Smooth muscle cell (in vitro differentiated cells): ENCODE results near the gene IRX5. TPM values are rescaled to one million over a fixed set of nuclear protein-coding genes. Genes with fewer than 3 reads are reported as not detected.

Source experiments
- DNase-seq: peaks from one replicate; lab custom pipeline; 2025; ENCODE audit not compliant: unreplicated experiment; lab: John Stamatoyannopoulos, UW
- H2AFZ ChIP-seq: fragments of 200-600 bp; sonication (generic); 2 replicates; pipeline ENCODE4 v1.6.0; 2016; ENCODE audit warnings: antibody characterized with exemption, low read depth, mild to moderate bottlenecking
- H3F3A ChIP-seq: fragments of 200-600 bp; sonication (generic); 2 replicates; pipeline ENCODE4 v1.6.0; 2017; ENCODE audit warnings: antibody characterized with exemption, low read depth
- H3K27ac ChIP-seq: fragments of 200-600 bp; sonication (generic); 2 replicates; pipeline ENCODE4 v1.5.1; 2016; ENCODE audit warnings: low read depth, mild to moderate bottlenecking
- H3K27me3 ChIP-seq: fragments of 200-600 bp; sonication (generic); 2 replicates; pipeline ENCODE4 v1.6.1; 2016; ENCODE audit warnings: low read depth, mild to moderate bottlenecking
- H3K36me3 ChIP-seq: fragments of 200-600 bp; sonication (generic); 2 replicates; pipeline ENCODE4 v1.5.1; 2016; ENCODE audit warnings: low read depth
- H3K4me1 ChIP-seq: fragments of 200-600 bp; sonication (generic); 2 replicates; pipeline ENCODE4 v1.5.1; 2016; ENCODE audit warnings: low read depth
- H3K4me2 ChIP-seq: fragments of 200-600 bp; sonication (generic); 2 replicates; pipeline ENCODE4 v1.6.0; 2016; ENCODE audit warnings: mild to moderate bottlenecking
- H3K4me3 ChIP-seq: fragments of 200-600 bp; sonication (generic); 2 replicates; pipeline ENCODE4 v1.5.1; 2016; ENCODE audit warnings: mild to moderate bottlenecking
- H3K79me2 ChIP-seq: fragments of 200-600 bp; sonication (generic); 2 replicates; pipeline ENCODE4 v1.6.0; 2016; ENCODE audit warnings: low read depth, mild to moderate bottlenecking
- H3K9ac ChIP-seq: fragments of 200-600 bp; sonication (generic); 2 replicates; pipeline ENCODE4 v1.6.0; 2016; ENCODE audit warnings: low read depth
- H3K9me3 ChIP-seq: fragments of 200-600 bp; sonication (generic); replicated peaks from 2 replicates; pipeline ENCODE4 v1.5.1; 2016; ENCODE audit warnings: low read depth
- H4K20me1 ChIP-seq: fragments of 200-600 bp; sonication (generic); 2 replicates; pipeline ENCODE4 v1.6.0; 2016; ENCODE audit warnings: low read depth
- WGBS: methylation state at CpG from one replicate; pipeline ENCODE4 v1.1.7; 2016; ENCODE audit warnings: low lambda C conversion rate; 5-methylcytosine and 5-hydroxymethylcytosine counted together
- polyA plus RNA-seq: library from polyadenylated mRNA; unstranded; fragments of >200 nt; fragmentation: Nextera tagmentation; extraction: Ambion mirVana; gene quantifications from 2 replicates; pipeline ENCODE4 v1.2.1, GENCODE V29; 2016
- total RNA-seq: library from RNA; depleted of rRNA; stranded (reverse); fragments of >200 nt; gene quantifications from 2 replicates; pipeline ENCODE4 v1.2.3, GENCODE V29; 2014
- TF ChIP-seq, protein P1 (sequence below): fragments of 200-600 bp; sonication (generic); IDR thresholded peaks from 2 replicates; pipeline ENCODE4 v1.5.1; 2017; ENCODE audit warnings: borderline replicate concordance, mild to moderate bottlenecking, antibody characterized with exemption; ENCODE audit not compliant: insufficient read depth, poor library complexity, severe bottlenecking

The IRX5 gene
- total and polyA plus RNA-seq, 2 experiments from 2014 or later = 1.5 to 2.7 TPM

DNA sequence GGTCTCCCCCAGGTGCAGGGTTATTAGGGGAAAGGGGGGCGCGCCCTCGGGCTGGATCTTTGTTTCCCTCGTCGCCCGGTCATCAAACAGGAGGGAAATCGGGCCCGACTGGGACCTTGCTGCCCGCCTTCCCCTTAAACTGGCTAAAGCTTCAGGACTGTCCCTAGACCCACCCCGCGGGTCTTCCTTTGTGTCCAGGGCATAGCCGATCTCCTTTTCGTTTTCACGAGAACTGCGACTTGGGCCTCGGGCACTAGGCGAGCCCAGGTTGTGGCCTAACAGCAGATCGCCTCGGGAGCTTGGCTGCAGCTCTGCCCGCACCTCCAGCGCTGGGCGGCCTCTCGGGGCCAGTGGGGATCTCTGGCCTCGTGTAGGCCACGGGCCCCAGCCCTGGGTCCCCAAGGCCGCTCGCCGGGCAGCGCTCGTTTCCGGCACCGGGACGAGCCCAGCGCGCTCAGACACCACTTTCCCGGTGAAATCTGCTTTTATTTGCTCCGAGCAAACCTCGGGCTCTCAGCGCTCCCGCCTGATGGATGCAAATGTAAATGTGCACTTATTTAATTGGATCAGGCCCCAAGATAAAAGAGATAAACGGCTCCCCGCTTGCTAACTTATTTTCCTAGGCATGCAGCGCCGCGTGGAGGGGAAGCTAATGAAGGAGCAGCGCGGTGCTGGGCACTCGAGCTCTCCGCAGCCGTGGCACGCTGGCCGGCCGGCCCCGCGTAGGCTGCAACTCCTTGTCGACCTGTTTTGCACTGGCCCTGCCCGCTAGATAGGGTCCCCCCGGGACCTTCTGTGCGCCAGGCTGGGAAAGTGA lies 7.8 kb downstream of the IRX5 start:
- no peaks in the 10 kb centered on the region for H3K9me3 ChIP-seq
- no peak overlapping the region for H3K9ac ChIP-seq
- peaks cover 49% of the 10 kb centered on the region for H4K20me1 ChIP-seq
- H3K4me2 ChIP-seq = peak overlapping the region; percentile 90
- peaks cover 100% of the 10 kb centered on the region for H3K27me3 ChIP-seq
- peaks cover 37% of the 10 kb centered on the region for H3K4me1 ChIP-seq
- H3F3A ChIP-seq = no peaks in the 10 kb centered on the region
- DNase-seq = no peak
- 5% methylated on average over 59 of the region's 59 CpGs for WGBS
- TF ChIP-seq, protein P1, sequence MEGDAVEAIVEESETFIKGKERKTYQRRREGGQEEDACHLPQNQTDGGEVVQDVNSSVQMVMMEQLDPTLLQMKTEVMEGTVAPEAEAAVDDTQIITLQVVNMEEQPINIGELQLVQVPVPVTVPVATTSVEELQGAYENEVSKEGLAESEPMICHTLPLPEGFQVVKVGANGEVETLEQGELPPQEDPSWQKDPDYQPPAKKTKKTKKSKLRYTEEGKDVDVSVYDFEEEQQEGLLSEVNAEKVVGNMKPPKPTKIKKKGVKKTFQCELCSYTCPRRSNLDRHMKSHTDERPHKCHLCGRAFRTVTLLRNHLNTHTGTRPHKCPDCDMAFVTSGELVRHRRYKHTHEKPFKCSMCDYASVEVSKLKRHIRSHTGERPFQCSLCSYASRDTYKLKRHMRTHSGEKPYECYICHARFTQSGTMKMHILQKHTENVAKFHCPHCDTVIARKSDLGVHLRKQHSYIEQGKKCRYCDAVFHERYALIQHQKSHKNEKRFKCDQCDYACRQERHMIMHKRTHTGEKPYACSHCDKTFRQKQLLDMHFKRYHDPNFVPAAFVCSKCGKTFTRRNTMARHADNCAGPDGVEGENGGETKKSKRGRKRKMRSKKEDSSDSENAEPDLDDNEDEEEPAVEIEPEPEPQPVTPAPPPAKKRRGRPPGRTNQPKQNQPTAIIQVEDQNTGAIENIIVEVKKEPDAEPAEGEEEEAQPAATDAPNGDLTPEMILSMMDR = no peak
- no peaks in the 10 kb centered on the region for H3K79me2 ChIP-seq
- H3K4me3 ChIP-seq = peak overlapping the region; percentile 43
- H3K36me3 ChIP-seq = no peaks in the 10 kb centered on the region
- H2AFZ ChIP-seq = no peak overlapping the region
- no peak overlapping the region for H3K27ac ChIP-seq

DNA sequence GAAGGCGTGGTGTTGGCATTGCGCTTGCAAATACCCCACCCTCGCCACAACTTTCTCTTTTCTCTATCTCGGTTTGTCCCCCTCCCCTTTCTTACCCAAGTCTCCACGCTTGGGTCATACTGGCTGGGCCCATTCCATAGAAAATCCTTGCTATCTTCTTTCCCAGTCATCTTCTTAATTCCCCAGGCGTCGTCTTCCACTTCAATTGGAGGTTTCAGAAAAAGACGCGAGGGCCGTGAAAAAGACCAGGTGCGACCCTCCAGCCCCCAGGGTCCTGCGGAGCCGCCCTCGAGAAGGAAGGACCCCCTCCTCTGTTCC lies 8.3 kb downstream of the IRX5 start:
- H3K27me3 ChIP-seq = peaks cover 100% of the 10 kb centered on the region
- no peaks in the 10 kb centered on the region for H3K9me3 ChIP-seq
- H3K4me3 ChIP-seq = no peak overlapping the region
- H4K20me1 ChIP-seq = peaks cover 43% of the 10 kb centered on the region
- H3K4me1 ChIP-seq = peaks cover 31% of the 10 kb centered on the region
- TF ChIP-seq, protein P1 = no peak
- 9% methylated on average over 14 of the region's 14 CpGs for WGBS
- no peaks in the 10 kb centered on the region for H3F3A ChIP-seq
- H3K27ac ChIP-seq = no peak overlapping the region
- no peak for DNase-seq
- peak overlapping the region; percentile 90 for H3K4me2 ChIP-seq
- no peaks in the 10 kb centered on the region for H3K79me2 ChIP-seq
- no peaks in the 10 kb centered on the region for H3K36me3 ChIP-seq
- no peak overlapping the region for H2AFZ ChIP-seq
- no peak overlapping the region for H3K9ac ChIP-seq

DNA sequence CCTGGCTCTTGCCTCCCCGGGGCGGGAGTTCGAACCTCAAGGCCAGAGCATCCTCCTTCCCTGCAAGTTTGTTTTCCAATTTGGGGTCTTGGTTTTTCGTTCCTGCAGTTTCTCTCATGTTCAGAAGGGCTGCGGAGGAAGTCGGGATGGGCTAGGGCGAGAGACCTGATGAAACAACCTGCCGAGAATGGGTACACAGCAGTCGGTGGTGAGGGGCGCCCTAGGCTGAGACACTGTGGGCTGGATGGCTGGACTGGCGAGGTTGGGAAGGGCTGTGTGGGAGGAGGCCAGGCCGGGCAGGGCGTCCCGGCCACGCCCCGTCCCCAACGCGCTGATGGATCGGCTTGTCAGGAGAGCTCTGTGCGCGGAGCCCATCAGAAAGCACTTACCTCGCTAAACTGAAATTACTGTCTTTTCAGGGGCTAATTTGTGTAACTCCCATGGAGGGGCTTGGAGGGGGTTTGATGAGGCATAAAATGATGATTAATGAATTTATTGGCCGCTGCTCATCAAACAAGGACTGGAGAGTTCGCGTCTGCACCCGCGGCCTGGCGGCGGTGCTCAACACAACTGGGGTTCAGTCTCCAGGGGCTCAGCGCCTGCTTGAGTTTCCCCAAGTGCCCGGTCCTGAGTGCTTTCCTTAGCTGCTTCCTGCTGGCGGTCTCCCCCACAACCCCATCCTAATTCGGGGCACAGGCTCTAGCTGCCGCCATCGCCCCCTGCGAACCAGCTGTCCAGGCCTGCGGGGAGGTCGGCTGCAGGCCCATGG lies 9.0 kb downstream of the IRX5 start:
- H2AFZ ChIP-seq = no peak overlapping the region
- no peaks in the 10 kb centered on the region for H3K9me3 ChIP-seq
- no peaks in the 10 kb centered on the region for H3K36me3 ChIP-seq
- H3F3A ChIP-seq = no peaks in the 10 kb centered on the region
- peaks cover 36% of the 10 kb centered on the region for H4K20me1 ChIP-seq
- H3K4me1 ChIP-seq = peaks cover 31% of the 10 kb centered on the region
- H3K9ac ChIP-seq = no peak overlapping the region
- H3K27ac ChIP-seq = no peak overlapping the region
- H3K4me2 ChIP-seq = no peak overlapping the region
- no peak for DNase-seq
- H3K4me3 ChIP-seq = no peak overlapping the region
- TF ChIP-seq, protein P1 = no peak
- H3K79me2 ChIP-seq = no peaks in the 10 kb centered on the region
- H3K27me3 ChIP-seq = peaks cover 100% of the 10 kb centered on the region
- WGBS = 24% methylated on average over 38 of the region's 38 CpGs
